Tongue (tissue), 2 donors: ENCODE measurements around the gene IGFBPL1. TPM values are rescaled to one million over a fixed set of nuclear protein-coding genes. Genes with fewer than 3 reads are reported as not detected.
"Not testable (repeated sequence)": the region's sequence is repeated elsewhere in the genome, so short reads cannot be mapped to it uniquely, and the experiment has no call there.

ENCODE experiments used
- DNase-seq: peaks from one replicate; pipeline ENCODE4 v3.0.0-alpha.2; 2015
- total RNA-seq: library from RNA; depleted of rRNA; stranded (reverse); fragments of >200 nt; gene quantifications from one replicate; pipeline ENCODE4 v1.2.3, GENCODE V29; 2014

The IGFBPL1 gene, protein sequence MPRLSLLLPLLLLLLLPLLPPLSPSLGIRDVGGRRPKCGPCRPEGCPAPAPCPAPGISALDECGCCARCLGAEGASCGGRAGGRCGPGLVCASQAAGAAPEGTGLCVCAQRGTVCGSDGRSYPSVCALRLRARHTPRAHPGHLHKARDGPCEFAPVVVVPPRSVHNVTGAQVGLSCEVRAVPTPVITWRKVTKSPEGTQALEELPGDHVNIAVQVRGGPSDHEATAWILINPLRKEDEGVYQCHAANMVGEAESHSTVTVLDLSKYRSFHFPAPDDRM
- total RNA-seq, result 1.2 TPM

DNA sequence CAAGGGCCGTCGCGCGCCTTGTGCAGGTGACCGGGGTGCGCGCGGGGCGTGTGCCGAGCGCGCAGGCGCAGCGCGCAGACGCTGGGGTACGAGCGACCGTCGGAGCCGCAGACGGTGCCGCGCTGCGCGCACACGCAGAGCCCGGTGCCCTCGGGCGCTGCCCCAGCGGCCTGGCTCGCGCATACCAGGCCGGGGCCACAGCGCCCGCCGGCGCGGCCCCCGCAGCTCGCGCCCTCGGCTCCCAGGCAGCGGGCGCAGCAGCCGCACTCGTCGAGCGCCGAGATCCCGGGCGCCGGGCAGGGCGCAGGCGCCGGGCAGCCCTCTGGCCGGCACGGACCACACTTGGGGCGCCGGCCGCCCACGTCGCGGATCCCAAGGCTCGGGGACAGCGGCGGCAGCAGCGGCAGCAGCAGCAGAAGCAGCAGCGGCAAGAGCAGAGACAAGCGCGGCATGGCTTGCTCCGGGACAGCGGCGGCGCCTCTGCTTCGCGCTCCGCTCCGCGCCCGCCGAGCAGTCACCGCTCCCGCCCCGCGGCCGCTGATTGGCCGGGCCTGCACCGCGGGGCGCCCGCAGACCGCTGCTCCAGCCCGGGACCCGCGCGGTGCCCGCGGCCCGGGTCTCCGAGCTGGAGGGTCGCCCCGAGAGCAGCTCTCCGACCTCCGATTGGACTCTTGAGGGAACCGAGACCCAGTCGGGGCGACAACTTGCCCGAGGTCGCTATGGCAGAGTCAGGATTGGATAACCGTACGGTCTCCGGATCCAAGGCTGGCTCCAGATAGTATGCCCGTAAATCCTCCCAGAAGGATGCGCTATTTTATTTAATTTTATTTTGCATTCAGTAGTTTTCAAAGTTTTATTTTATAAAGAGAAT, at the start of gene IGFBPL1:
IGFBPL1 (minus strand) TSS at position 482 of the 871 bp plus-strand sequence; CDS start at position 452, 30 bp downstream.
- peak; percentile 58 for DNase-seq

DNA sequence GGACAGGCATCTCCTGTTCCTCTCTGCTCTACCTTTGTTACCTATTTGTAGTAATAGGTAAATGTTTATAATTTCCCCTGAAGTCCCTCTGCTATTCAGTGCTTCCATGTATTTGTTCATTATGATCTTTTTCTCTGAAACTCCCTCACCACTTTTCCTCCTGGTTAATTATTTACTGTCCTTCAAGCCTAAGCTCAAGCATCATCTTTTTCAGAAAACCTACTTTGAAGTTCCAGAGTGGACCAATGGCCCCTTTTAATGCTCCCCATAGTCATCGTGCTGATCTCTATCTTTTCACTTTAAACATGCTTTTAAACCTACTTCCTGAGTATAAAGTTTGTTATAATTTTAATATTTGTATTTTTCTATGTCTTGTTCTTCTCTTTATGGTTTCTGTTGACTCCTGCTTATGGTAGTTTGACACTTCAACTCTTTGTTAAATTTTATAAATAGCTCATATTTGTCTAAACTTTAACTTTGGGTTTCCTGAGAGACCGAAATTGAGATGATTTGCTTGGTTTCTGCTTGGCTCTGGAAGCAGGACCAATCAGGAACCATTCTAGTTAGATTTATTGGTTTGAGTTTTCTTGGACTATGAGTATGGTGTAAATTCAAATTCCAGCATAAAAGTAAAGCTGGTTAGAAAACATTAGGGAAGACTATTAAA, 48.5 kb upstream of the IGFBPL1 start:
- DNase-seq, result not testable (repeated sequence)

DNA sequence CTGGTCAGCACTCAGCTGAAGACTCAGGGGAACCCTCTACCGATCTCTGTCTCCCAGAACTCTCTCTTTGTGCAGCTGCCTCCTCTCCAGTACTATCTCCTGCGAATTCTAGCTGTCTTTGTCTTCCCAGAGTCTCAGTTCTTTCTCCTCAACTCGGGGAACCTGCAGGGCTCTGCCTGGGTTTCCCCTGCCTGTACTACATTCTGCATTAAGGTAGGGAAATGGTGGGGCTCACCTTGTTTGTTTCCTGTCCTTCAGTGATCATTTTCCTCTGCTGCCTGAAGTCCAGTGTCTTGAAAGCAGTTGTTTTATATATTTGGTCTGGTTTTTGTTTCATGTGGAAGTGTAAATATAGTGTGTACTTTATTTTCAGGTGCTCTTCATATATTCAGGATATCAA, 43.1 kb upstream of the IGFBPL1 start:
- DNase-seq, result no peak

DNA sequence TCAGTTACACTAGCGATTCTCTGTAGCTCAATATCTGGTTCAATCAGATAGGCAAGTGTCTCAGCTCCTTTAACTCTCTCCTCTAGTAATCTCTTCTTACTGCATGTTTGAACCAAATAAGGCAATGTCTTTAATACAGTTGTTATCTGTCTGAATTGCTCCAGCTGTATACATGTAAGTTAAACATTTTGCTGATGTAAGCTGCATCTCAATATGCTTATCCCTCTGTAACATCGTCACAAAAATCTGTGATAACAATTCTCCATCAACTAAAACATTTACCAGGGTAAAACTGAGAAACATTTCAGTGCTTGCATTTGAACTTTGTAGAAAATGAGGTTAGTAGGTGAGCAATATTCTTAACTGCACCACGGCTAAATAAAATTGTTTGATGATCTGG, 29.6 kb upstream of the IGFBPL1 start:
- no peak for DNase-seq

DNA sequence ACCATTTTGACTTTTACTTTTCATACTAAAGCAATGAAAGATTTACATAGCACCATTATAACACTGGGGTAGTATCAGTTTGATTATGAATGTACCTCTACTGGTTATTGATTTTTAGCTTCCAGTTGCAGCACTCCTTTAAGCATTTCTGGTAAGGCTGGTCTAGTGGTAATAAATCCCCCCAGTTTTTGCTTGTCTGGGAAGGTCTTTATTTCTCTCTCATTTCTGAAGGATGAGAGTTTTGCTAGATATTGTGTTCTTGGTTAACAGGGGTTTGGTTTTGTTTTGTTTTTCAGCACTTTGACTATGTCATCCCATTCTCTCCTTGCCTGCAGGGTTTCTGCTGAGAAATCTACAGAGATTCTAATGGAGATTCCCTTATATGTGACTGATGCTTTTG, 26.9 kb upstream of the IGFBPL1 start:
- DNase-seq, result no peak

DNA sequence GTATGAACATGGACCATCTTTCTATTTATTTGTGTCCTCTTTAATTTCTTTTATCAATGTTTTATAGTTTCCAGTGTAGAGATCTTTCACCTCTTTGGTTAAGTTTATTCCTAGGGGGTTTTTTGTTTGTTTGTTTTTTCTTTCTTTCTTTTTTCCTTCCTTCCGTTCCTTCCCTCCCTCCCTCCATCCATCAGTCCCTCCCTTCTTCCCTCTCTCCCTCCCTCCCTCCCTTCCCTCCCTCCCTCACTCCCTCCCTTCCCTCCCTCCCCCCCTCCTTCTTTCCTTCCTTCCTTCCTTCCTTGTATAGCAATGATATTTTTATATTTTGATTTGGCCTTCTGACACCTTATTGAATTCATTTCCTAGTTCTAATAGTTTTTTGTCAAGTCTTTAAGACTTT, 23.4 kb upstream of the IGFBPL1 start:
- no peak for DNase-seq

DNA sequence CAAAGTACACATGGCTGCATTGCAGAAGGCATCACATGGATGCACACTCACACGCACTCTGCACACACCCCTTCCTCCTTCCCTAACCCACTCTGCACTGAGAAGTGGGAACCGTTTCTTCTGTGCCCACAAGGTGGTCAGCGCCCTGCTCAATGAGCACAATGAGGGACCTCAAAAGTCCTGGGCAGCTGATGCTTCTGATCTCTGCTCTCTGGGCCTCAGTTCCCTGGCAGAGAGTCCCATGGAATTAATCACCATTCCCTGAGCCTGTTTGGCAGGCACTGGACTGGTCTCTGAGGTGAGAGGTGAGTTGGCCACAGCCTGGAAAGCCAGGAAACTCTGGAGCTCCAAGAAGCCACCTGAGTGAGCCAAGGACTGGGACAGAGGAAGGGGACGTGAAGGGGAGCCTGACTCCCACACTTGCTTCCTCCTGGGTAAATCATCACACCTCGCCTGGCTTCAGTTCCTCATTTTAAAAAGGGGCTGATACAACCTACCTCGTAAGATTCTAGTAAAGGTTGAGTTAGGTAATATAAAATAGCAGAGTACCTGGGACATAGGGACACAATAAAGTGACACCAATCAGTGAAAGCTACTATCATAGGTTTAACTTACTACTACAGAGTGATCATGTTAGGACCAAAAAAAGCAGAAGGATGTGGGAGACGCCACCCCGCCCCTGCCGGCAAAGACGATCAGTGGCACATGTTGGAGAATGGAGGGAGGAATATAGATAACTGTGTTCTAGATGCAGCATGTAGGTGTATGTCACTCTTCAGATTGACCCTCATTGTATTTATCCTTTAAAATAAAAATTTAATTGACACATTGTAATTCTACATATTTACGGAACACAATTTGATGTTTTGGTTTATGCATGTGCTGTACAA, 21.1 kb upstream of the IGFBPL1 start:
- DNase-seq, result no peak

DNA sequence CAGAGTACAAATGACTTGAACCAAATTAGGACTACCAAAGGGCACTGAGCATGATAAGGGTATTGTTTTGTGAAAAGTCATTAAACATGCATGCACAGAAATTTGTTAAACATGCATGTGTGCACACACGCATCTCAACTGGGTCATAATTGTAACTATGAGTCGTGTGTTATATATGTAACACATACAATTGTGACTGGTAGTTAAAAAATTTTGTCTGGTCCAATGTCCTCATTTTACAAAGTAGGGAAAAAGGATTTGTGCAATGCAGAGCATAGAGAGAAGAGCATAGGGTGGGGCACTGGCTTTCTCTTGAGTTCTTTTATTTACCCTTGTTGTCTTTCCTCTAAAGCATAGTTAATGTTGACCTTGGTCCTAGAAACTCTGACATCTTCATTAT, 19.3 kb upstream of the IGFBPL1 start:
- no peak for DNase-seq

DNA sequence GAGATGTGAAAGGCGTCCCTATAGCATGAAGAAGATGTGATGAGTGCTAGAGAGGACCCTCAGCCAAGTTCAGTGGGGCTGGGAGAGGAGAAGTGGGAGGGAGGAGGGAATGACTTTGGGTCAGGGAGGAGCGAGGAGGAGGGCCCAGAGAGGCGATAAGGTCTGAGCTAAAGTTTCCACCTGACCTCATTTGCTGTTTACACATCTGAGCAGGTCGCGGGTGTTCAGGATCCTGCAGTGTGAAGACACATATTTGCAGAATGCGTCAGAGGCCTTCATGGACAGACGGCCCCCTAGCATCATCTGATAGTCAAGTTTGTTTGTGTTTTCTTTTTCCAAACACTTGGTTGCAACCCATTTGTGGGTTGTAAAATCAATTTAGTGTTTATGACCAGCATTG, 18.9 kb upstream of the IGFBPL1 start:
- no peak for DNase-seq

DNA sequence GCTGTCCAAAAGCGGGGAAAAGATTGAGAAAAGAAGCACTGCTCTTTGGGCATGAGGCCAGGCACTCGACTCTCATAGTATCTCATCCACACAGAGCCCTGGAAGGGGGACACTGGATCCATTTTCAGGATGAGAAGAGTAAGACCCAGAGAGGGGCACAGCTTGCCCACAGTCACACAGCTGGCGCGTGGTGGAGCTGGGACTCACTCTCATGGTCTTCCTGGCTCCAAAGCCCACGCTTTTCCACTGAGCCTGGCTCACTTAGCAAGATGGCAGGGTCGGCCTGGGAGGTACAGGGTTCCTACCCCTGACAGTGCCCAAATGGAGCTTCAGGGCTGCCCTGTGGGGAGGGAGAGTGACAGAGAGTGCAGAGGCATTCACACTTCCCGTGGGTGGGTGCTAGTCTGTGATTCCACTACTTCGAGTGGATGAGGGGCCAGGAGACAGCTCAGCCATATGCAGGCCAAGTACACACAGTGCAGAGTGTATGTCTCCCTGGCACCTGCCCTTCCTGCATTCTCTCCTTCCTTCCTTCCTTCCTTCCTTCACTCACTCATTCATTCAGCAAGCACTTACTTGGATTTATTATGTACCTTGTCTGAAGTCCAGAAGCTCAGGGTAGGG, 18.3 kb upstream of the IGFBPL1 start:
- DNase-seq, result no peak

DNA sequence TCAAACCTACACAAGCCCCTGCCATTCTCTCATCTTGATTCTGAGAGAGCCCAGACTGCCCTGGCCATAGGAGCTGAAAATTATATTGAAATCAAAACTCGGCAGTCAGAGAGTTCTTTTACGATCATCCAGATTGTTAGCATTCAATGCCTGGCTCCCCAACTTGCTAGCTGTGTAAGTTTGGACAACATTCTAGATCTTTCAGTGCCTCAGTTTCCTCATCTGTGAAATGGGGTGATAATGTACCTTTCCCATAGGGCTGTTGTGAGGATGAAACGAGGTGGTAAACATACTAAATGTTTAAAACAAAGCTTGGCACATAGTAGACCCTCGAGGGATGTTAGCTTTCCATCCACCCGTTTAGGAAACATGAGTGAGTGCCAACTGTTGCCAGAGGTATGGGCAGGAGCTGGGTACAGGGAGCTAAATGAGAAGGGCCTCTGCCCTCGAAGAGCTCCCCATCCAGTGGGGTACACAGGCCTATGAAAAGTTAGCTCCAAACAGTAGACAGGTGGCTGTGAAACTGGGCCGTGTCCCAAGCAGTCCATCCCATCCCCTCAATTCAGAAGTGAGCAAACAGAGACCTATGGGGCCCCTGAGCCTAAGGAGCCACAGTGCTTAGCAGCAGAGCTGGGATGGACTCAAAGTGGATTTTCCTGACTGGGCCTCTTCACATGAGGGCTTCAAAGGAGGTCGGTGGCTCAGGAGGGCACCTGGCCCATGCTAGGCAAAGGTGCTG, 17.3 kb upstream of the IGFBPL1 start:
- DNase-seq, result no peak

DNA sequence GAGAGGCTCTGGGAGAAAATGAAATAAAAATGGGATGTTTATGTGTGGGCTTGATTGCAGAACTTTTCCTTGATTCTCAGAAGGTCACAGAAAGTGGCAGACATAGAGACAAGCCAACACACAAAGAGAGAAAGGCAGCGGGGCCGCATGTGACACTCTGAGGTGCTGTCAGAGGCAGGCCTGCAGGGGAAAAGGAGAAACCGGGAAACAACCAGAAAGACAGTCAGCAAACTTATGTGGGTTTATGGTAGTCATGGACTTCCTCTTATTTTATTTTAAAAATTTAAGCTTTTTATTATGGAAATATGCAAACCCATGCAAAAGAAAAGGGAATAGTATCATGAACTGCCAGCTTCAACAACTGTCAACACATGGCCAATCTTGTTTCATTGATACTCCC, 16.3 kb upstream of the IGFBPL1 start:
- DNase-seq, result no peak

DNA sequence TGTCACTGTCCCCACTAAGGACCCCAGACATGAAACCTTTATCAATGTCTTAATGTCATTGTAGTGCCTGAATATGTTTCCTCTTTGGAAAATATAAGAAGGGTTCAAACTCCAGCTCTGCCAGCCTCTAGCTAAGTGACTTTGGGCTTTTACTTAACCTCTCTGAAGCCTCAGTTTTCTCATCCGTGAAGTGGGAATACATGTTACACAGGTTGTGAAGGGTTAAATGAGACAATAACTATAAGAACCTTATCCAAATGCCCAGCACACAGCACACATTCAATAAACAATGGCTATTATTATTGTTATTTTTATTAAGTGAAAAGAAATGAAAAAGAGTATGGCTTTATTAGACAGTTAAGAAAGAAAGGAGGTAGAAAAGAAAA, 15.7 kb upstream of the IGFBPL1 start:
- DNase-seq, result no peak

DNA sequence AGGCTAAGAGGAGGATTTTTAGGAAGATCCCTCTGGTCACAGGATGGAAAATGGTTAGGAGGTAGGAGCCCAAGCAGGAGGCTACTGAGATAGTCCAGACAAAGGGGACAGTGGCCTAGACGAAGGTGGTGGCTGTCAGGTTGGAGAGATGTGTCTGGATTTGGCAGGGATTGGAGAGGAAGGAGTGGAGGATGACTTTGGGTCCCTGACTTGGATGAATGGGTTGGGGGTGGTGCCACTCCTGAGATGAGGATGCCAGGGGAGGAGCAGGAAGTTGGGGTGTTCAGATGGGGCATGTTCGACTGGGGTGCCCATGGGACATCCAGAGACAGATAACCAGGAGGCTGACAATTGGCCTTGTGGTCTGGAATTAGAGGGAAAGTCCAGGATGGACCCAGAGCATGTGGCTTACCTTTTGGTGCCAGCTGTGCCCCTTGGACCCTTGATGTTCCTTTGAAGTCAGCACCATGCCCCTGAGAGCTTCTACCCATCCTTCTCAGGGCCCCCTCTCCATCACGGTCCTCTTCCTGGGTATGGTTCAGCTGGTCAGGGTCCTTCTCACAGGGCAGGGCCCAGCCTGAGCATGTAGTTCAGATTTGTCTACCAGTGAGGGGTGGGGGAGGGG, 15.1 kb upstream of the IGFBPL1 start:
- no peak for DNase-seq

DNA sequence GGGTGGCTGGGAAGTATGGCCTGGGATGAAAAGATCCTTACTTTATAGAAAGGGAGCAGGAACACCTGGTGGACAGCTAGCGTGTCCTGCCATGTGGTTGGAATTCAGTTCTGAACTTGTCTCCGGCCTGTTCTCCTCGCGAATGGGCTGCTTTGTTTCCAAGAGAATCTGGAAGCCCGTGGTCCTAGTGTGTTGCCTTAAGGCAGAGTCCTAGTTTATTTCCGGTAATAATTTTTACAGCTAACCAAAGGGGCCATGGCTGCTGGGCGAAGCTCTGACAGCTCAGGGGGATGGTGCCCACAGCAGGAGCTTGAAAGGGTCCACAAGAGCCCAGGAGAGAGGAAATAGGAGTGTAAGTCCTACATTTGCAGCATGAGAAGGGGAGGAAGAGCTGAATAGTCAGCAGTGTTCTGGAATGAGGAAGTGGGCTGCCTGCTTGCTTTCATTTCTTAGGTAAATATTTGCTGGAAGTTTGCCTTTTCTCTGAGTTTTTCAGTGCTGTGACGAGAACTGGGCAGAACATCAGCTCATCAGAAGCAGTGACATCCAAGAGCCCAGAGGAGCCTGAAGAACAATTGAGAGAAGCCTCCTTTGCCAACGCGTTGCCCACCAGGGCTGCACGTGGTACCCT, 13.1 kb upstream of the IGFBPL1 start:
- DNase-seq, result peak; percentile 56

DNA sequence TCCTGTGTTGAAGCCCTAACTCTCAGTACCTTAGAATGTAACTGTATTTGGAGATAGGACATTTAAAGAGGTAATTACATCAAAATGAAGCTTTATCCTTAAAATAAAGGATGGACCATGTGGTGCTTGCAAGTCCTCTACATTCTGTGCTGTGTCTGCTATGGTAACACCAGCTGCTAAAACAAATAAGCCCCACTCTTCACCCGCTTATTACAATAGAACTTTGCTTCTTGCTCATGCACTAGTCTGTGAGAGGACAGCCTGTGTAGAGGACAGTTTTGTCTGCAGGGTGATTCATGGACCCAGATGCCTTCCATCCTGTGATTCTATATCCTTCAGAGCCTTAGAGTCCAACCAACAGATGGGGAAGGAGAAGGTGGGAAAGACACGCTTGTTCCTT, 12.5 kb upstream of the IGFBPL1 start:
- DNase-seq, result no peak

DNA sequence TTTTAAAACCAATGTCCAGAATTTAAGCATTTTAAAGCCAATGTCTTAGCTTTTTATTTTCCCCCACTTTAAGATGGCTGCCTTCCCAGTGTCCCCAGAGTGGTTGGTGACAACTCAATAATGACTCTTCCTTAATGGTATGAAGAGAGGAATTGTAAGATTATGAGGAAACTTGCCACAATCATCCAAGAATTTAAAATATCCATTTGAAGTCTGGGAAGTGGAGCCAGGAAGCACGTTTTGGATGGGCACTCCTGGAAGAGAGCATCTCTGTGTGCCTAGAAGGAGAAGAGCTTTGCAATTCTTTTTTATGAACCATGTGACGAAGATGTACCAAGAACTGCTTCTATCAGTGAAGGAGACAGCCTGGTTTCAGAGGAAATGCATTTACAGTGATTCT, 11.3 kb upstream of the IGFBPL1 start:
- DNase-seq, result no peak

DNA sequence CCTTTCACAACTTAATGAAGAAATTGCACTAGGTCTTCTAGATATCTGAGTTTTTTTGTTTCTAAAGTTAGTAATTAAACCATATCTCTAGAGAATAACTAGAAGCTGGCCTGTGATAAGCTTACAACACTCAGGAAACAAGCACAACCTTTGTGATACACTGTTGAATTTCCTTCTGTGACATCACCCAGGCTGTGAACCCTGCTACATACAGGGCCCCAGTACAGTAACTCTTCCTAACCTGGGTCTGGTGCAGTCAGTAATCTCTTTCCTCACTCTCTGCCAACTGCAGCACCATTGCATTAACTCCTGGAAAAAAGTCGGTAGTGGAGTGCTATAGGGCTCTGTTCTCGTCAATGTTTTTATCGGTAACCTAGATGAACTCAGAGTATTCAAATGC, 10.6 kb upstream of the IGFBPL1 start:
- no peak for DNase-seq

DNA sequence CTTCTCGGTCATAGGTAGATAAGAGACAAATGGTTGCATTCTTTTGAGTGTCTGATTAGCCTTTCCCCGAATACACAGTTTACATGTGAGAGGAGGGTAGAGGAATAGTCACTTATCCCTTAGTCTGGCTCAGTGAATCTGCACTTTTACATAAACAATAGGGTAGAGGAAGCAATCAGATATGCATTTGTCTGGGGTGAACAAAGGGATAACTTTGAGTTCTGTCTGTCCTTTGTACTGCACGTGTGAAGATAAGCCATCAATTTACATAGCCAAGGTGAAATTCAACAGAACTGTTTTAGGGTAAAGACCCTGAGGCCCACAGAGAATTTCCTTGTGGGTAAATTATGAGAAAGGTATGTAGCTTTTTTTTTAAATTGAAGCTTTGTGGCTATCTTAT, 10.1 kb upstream of the IGFBPL1 start:
- DNase-seq, result no peak

DNA sequence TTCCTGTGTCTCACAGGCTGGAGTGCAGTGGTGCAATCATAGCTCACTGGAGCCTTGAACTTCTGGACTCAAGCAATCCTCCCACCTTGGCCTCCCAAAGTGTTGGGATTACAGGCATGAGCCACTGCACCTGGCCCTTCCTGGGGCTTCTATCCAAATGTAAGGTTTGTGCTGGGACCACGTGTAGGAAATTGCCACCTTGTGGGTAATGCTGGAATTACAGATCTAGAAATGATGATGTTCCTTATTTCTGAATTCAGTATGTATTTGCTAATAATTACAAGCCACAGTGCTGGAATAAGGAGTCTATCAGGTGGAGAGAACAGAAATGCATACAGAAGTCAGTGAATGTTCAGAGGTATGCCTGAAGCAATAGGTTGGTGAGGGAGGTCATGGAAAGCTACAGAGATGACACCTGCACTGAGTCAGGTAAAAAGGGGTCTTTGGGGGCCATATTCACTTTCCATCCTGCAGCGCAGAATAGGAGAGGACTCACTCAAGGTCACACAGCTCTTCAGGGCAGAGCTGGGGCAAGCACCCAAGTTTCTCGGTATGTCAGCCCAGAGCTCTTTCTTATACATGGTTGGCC, 8.8 kb upstream of the IGFBPL1 start:
- peak; percentile 61 for DNase-seq
